ENCODE measurements around the gene ZDHHC15.
"Not testable (repeated sequence)": the region's sequence is repeated elsewhere in the genome, so short reads cannot be mapped to it uniquely, and the experiment has no call there.

Gene ZDHHC15

GRCh38 chrX:75483933-75484332, 38.9 kb downstream of the ZDHHC15 start:
- no peak overlapping the region for H3K4me3 ChIP-seq (ENCODE audit: low read length)
- no peak for DNase-seq
- WGBS (ENCODE audit: extremely low coverage, insufficient coverage, low lambda C conversion rate) = no CpG with 5 or more reads among the region's 1 CpG

GRCh38 chrX:75461780-75462179, 61.1 kb downstream of the ZDHHC15 start:
- not testable (repeated sequence) for H3K4me3 ChIP-seq (ENCODE audit: low read length); H3K27me3 ChIP-seq (ENCODE audit: insufficient read depth, low read length, poor library complexity); H3K9ac ChIP-seq (ENCODE audit: low read length); H3K79me1 ChIP-seq (ENCODE audit: low read length); H2AK5ac ChIP-seq (ENCODE audit: low read length); DNase-seq; H2BK120ac ChIP-seq (ENCODE audit: low read depth, low read length); H3K79me2 ChIP-seq (ENCODE audit: control insufficient read depth, insufficient read depth, low read length); H3K4ac ChIP-seq (ENCODE audit: low read depth, low read length); H4K8ac ChIP-seq (ENCODE audit: low read depth, low read length); H2BK5ac ChIP-seq (ENCODE audit: low read length); H3K18ac ChIP-seq (ENCODE audit: low read length); H3K36me3 ChIP-seq (ENCODE audit: control insufficient read depth, insufficient read depth, low read length); H3K56ac ChIP-seq (ENCODE audit: low read length); H3K4me2 ChIP-seq (ENCODE audit: low read length); H3K23ac ChIP-seq (ENCODE audit: low read length); H2BK15ac ChIP-seq (replicated peaks; ENCODE audit: low read depth); H3K4me1 ChIP-seq (ENCODE audit: control insufficient read depth, low read depth, low read length); H4K5ac ChIP-seq (ENCODE audit: low read length); H3K27ac ChIP-seq (ENCODE audit: low read depth, low read length)

More at GRCh38 chrX:75483933-75484332, 38.9 kb downstream of the ZDHHC15 start:
- Histone ChIP-seq H3K36me3 (ENCODE audit: control insufficient read depth, insufficient read depth, low read length) (no peaks in the 10 kb centered on the region), H4K5ac (ENCODE audit: low read length) (no peak overlapping the region), H3K9ac (ENCODE audit: low read length) (no peak overlapping the region), H3K23ac (ENCODE audit: low read length) (no peak overlapping the region), H4K8ac (ENCODE audit: low read depth, low read length) (no peak overlapping the region), H3K18ac (ENCODE audit: low read length) (no peak overlapping the region), H3K4me2 (ENCODE audit: low read length) (no peak overlapping the region), H2BK5ac (ENCODE audit: low read length) (no peak overlapping the region), H3K79me2 (ENCODE audit: control insufficient read depth, insufficient read depth, low read length) (no peaks in the 10 kb centered on the region), H2AK5ac (ENCODE audit: low read length) (no peak overlapping the region), H3K27ac (ENCODE audit: low read depth, low read length) (no peak overlapping the region), H3K56ac (ENCODE audit: low read length) (no peak overlapping the region), H3K79me1 (ENCODE audit: low read length) (no peaks in the 10 kb centered on the region), H3K4ac (ENCODE audit: low read depth, low read length) (no peak overlapping the region), H3K4me1 (ENCODE audit: control insufficient read depth, low read depth, low read length) (no peaks in the 10 kb centered on the region), H2BK15ac (replicated peaks; ENCODE audit: low read depth) (no peak overlapping the region), H2BK120ac (ENCODE audit: low read depth, low read length) (no peak overlapping the region), H3K27me3 (ENCODE audit: insufficient read depth, low read length, poor library complexity) (no peaks in the 10 kb centered on the region)

- no peak overlapping the region for H4K8ac ChIP-seq (ENCODE audit: low read depth, low read length)
- no peak overlapping the region for H3K4ac ChIP-seq (ENCODE audit: low read depth, low read length)
- H4K5ac ChIP-seq (ENCODE audit: low read length) = no peak overlapping the region
- H3K23ac ChIP-seq (ENCODE audit: low read length) = no peak overlapping the region
- no peak for DNase-seq
- no peaks in the 10 kb centered on the region for H3K79me2 ChIP-seq (ENCODE audit: control insufficient read depth, insufficient read depth, low read length)
- H3K4me3 ChIP-seq (ENCODE audit: low read length) = no peak overlapping the region
- no peak overlapping the region for H3K4me2 ChIP-seq (ENCODE audit: low read length)
- H2BK15ac ChIP-seq (replicated peaks; ENCODE audit: low read depth) = no peak overlapping the region
- H3K9ac ChIP-seq (ENCODE audit: low read length) = no peak overlapping the region
- no peak overlapping the region for H2AK5ac ChIP-seq (ENCODE audit: low read length)
- no peak overlapping the region for H3K18ac ChIP-seq (ENCODE audit: low read length)
- no peaks in the 10 kb centered on the region for H3K27me3 ChIP-seq (ENCODE audit: insufficient read depth, low read length, poor library complexity)
- H3K56ac ChIP-seq (ENCODE audit: low read length) = no peak overlapping the region
- H3K27ac ChIP-seq (ENCODE audit: low read depth, low read length) = no peak overlapping the region
- no peak overlapping the region for H2BK5ac ChIP-seq (ENCODE audit: low read length)
- no peaks in the 10 kb centered on the region for H3K79me1 ChIP-seq (ENCODE audit: low read length)
- H3K36me3 ChIP-seq (ENCODE audit: control insufficient read depth, insufficient read depth, low read length) = no peaks in the 10 kb centered on the region
- H3K4me1 ChIP-seq (ENCODE audit: control insufficient read depth, low read depth, low read length) = no peaks in the 10 kb centered on the region
- H2BK120ac ChIP-seq (ENCODE audit: low read depth, low read length) = no peak overlapping the region
These were observed 101.1 kb downstream of the ZDHHC15 start for GRCh38 chrX:75421688-75422230.

GRCh38 chrX:75407153-75407552, 115.7 kb downstream of the ZDHHC15 start:
- not testable (repeated sequence) for H3K79me1 ChIP-seq (ENCODE audit: low read length); H2BK15ac ChIP-seq (replicated peaks; ENCODE audit: low read depth); H3K27ac ChIP-seq (ENCODE audit: low read depth, low read length); H2AK5ac ChIP-seq (ENCODE audit: low read length); H3K18ac ChIP-seq (ENCODE audit: low read length); H4K8ac ChIP-seq (ENCODE audit: low read depth, low read length); H3K36me3 ChIP-seq (ENCODE audit: control insufficient read depth, insufficient read depth, low read length); H3K23ac ChIP-seq (ENCODE audit: low read length); H3K4me3 ChIP-seq (ENCODE audit: low read length); H3K4me1 ChIP-seq (ENCODE audit: control insufficient read depth, low read depth, low read length); H3K56ac ChIP-seq (ENCODE audit: low read length); H3K27me3 ChIP-seq (ENCODE audit: insufficient read depth, low read length, poor library complexity); H3K9ac ChIP-seq (ENCODE audit: low read length); DNase-seq; H3K79me2 ChIP-seq (ENCODE audit: control insufficient read depth, insufficient read depth, low read length); H3K4me2 ChIP-seq (ENCODE audit: low read length); H4K5ac ChIP-seq (ENCODE audit: low read length); H3K4ac ChIP-seq (ENCODE audit: low read depth, low read length); H2BK5ac ChIP-seq (ENCODE audit: low read length); H2BK120ac ChIP-seq (ENCODE audit: low read depth, low read length)
- WGBS (ENCODE audit: extremely low coverage, insufficient coverage, low lambda C conversion rate) = no CpG with 5 or more reads among the region's 24 CpGs

GRCh38 chrX:75390470-75390869, 132.4 kb downstream of the ZDHHC15 start:
- H3K79me1 ChIP-seq (ENCODE audit: low read length) = no peaks in the 10 kb centered on the region
- no peak overlapping the region for H3K4me3 ChIP-seq (ENCODE audit: low read length)
- no CpG with 5 or more reads among the region's 2 CpGs for WGBS (ENCODE audit: extremely low coverage, insufficient coverage, low lambda C conversion rate)

GRCh38 chrX:75369721-75370120, 153.1 kb downstream of the ZDHHC15 start:
- H2BK15ac ChIP-seq (replicated peaks; ENCODE audit: low read depth) = no peak overlapping the region
- no peaks in the 10 kb centered on the region for H3K79me2 ChIP-seq (ENCODE audit: control insufficient read depth, insufficient read depth, low read length)
- no peak overlapping the region for H3K18ac ChIP-seq (ENCODE audit: low read length)
- no peaks in the 10 kb centered on the region for H3K36me3 ChIP-seq (ENCODE audit: control insufficient read depth, insufficient read depth, low read length)
- no peak overlapping the region for H3K4me2 ChIP-seq (ENCODE audit: low read length)
- no peaks in the 10 kb centered on the region for H3K79me1 ChIP-seq (ENCODE audit: low read length)
- no peak overlapping the region for H3K9ac ChIP-seq (ENCODE audit: low read length)
- H2AK5ac ChIP-seq (ENCODE audit: low read length) = no peak overlapping the region
- H3K27ac ChIP-seq (ENCODE audit: low read depth, low read length) = no peak overlapping the region
- H3K27me3 ChIP-seq (ENCODE audit: insufficient read depth, low read length, poor library complexity) = no peaks in the 10 kb centered on the region
- H4K5ac ChIP-seq (ENCODE audit: low read length) = no peak overlapping the region
- no peak overlapping the region for H3K4me3 ChIP-seq (ENCODE audit: low read length)
- no peak overlapping the region for H3K23ac ChIP-seq (ENCODE audit: low read length)
- no peak overlapping the region for H2BK5ac ChIP-seq (ENCODE audit: low read length)
- H3K56ac ChIP-seq (ENCODE audit: low read length) = no peak overlapping the region
- WGBS (ENCODE audit: extremely low coverage, insufficient coverage, low lambda C conversion rate) = no CpG with 5 or more reads among the region's 1 CpG
- no peak for DNase-seq
- H2BK120ac ChIP-seq (ENCODE audit: low read depth, low read length) = no peak overlapping the region
- no peak overlapping the region for H4K8ac ChIP-seq (ENCODE audit: low read depth, low read length)
- no peaks in the 10 kb centered on the region for H3K4me1 ChIP-seq (ENCODE audit: control insufficient read depth, low read depth, low read length)
- no peak overlapping the region for H3K4ac ChIP-seq (ENCODE audit: low read depth, low read length)

More at GRCh38 chrX:75390470-75390869, 132.4 kb downstream of the ZDHHC15 start:
- Histone ChIP-seq H2BK5ac (ENCODE audit: low read length) (no peak overlapping the region), H3K56ac (ENCODE audit: low read length) (no peak overlapping the region), H2BK120ac (ENCODE audit: low read depth, low read length) (no peak overlapping the region), H3K27ac (ENCODE audit: low read depth, low read length) (no peak overlapping the region), H2BK15ac (replicated peaks; ENCODE audit: low read depth) (no peak overlapping the region), H4K5ac (ENCODE audit: low read length) (no peak overlapping the region), H3K27me3 (ENCODE audit: insufficient read depth, low read length, poor library complexity) (no peaks in the 10 kb centered on the region), H3K4ac (ENCODE audit: low read depth, low read length) (no peak overlapping the region), H3K18ac (ENCODE audit: low read length) (no peak overlapping the region), H4K8ac (ENCODE audit: low read depth, low read length) (no peak overlapping the region), H3K9ac (ENCODE audit: low read length) (no peak overlapping the region), H2AK5ac (ENCODE audit: low read length) (no peak overlapping the region), H3K4me1 (ENCODE audit: control insufficient read depth, low read depth, low read length) (no peaks in the 10 kb centered on the region), H3K79me2 (ENCODE audit: control insufficient read depth, insufficient read depth, low read length) (no peaks in the 10 kb centered on the region), H3K36me3 (ENCODE audit: control insufficient read depth, insufficient read depth, low read length) (no peaks in the 10 kb centered on the region), H3K23ac (ENCODE audit: low read length) (no peak overlapping the region), H3K4me2 (ENCODE audit: low read length) (no peak overlapping the region)
- no peak for DNase-seq

Data from mesendoderm (in vitro differentiated cells).